HG03196 (cell line): Measurements from ENCODE around the gene TIPRL.

Experiments
- ATAC-seq: cut with Tn5 transposase; IDR thresholded peaks from one replicate; pipeline ENCODE4 v1.9.1; 2021; ENCODE audit not compliant: unreplicated experiment

TIPRL gene

GRCh38 chr1:168246506-168246905, 67.7 kb downstream of the TIPRL start:
- no peak for ATAC-seq
